Nephron progenitor cell (in vitro differentiated cells): Measurements from ENCODE around the gene ITIH3.

ENCODE experiments used
- DNase-seq: peaks from one replicate; pipeline ENCODE4 v3.0.0; 2021
- H3K27ac Mint-ChIP-seq: 2 replicates; pipeline ENCODE4 v1.8.0; 2021; ENCODE audit warnings: mild to moderate bottlenecking, moderate library complexity, mixed read lengths
- H3K27me3 Mint-ChIP-seq: 2 replicates; pipeline ENCODE4 v1.8.0; 2021; ENCODE audit warnings: mild to moderate bottlenecking, low read depth, mixed read lengths; ENCODE audit not compliant: poor library complexity
- H3K36me3 Mint-ChIP-seq: 2 replicates; pipeline ENCODE4 v1.8.0; 2021; ENCODE audit warnings: low read depth, mixed read lengths
- H3K4me1 Mint-ChIP-seq: 2 replicates; pipeline ENCODE4 v1.8.0; 2021; ENCODE audit warnings: mixed read lengths
- H3K4me3 Mint-ChIP-seq: 2 replicates; pipeline ENCODE4 v1.8.0; 2021; ENCODE audit warnings: mild to moderate bottlenecking, moderate library complexity, mixed read lengths
- H3K9me3 Mint-ChIP-seq: 2 replicates; pipeline ENCODE4 v1.8.0; 2021; ENCODE audit warnings: mild to moderate bottlenecking, moderate library complexity, mixed read lengths
- CTCF ChIP-seq: fragments of 200-600 bp; sonication (generic); IDR thresholded peaks from 2 replicates; pipeline ENCODE4 v1.5.0; 2021; ENCODE audit warnings: antibody characterized with exemption

The ITIH3 gene

GRCh38 chr3:52777959-52778805, 16.4 kb upstream of the ITIH3 start:
- Mint-ChIP-seq H3K27me3 (peaks cover 22% of the 10 kb centered on the region), H3K36me3 (no peaks in the 10 kb centered on the region), H3K27ac (peak overlapping the region; percentile 89), H3K4me3 (no peak overlapping the region), H3K4me1 (peaks cover 12% of the 10 kb centered on the region), H3K9me3 (no peaks in the 10 kb centered on the region)
- DNase-seq, result no peak
- TF ChIP-seq CTCF, result no peak

GRCh38 chr3:52779011-52779836, 15.4 kb upstream of the ITIH3 start:
- Mint-ChIP-seq H3K9me3 (no peaks in the 10 kb centered on the region), H3K4me1 (peaks cover 5% of the 10 kb centered on the region), H3K36me3 (no peaks in the 10 kb centered on the region), H3K4me3 (no peak overlapping the region), H3K27me3 (peaks cover 30% of the 10 kb centered on the region), H3K27ac (no peak overlapping the region)
- DNase-seq, result no peak
- TF ChIP-seq CTCF, result no peak

- H3K27me3 Mint-ChIP-seq, result peaks cover 35% of the 10 kb centered on the region
- H3K27ac Mint-ChIP-seq, result no peak overlapping the region
- H3K9me3 Mint-ChIP-seq, result no peaks in the 10 kb centered on the region
- no peak overlapping the region for H3K4me3 Mint-ChIP-seq
- H3K4me1 Mint-ChIP-seq, result no peaks in the 10 kb centered on the region
- DNase-seq, result no peak
- TF ChIP-seq CTCF, result no peak
- H3K36me3 Mint-ChIP-seq, result no peaks in the 10 kb centered on the region
Observed at GRCh38 chr3:52779837-52780585, 14.6 kb upstream of the ITIH3 start.

GRCh38 chr3:52781741-52782140, 12.9 kb upstream of the ITIH3 start:
- no peaks in the 10 kb centered on the region for H3K4me1 Mint-ChIP-seq
- TF ChIP-seq CTCF, result no peak
- H3K4me3 Mint-ChIP-seq, result no peak overlapping the region
- DNase-seq, result no peak
- peaks cover 40% of the 10 kb centered on the region for H3K27me3 Mint-ChIP-seq
- no peaks in the 10 kb centered on the region for H3K9me3 Mint-ChIP-seq
- no peaks in the 10 kb centered on the region for H3K36me3 Mint-ChIP-seq
- no peak overlapping the region for H3K27ac Mint-ChIP-seq

- no peaks in the 10 kb centered on the region for H3K9me3 Mint-ChIP-seq
- no peak for TF ChIP-seq CTCF
Observed at GRCh38 chr3:52782412-52783210, 12.0 kb upstream of the ITIH3 start.

More at GRCh38 chr3:52782412-52783210, 12.0 kb upstream of the ITIH3 start:
- peaks cover 4% of the 10 kb centered on the region for H3K4me1 Mint-ChIP-seq
- H3K4me3 Mint-ChIP-seq, result no peak overlapping the region
- DNase-seq, result no peak
- H3K36me3 Mint-ChIP-seq, result no peaks in the 10 kb centered on the region
- no peak overlapping the region for H3K27ac Mint-ChIP-seq
- H3K27me3 Mint-ChIP-seq, result peaks cover 40% of the 10 kb centered on the region
